NB4 (cell line): ENCODE results near the gene RGL1.

Source experiments
- MAX ChIP-seq: IDR thresholded peaks from 2 replicates; pipeline ENCODE4 v1.6.1; 2011; ENCODE audit warnings: low read depth, low read length
- MYC ChIP-seq: IDR thresholded peaks from 2 replicates; pipeline ENCODE4 v1.6.1; 2011; ENCODE audit warnings: low read depth, low read length
- POLR2A ChIP-seq: IDR thresholded peaks from 2 replicates; pipeline ENCODE4 v1.6.1; 2011; ENCODE audit warnings: mild to moderate bottlenecking; ENCODE audit not compliant: insufficient read length; ENCODE audit errors: extremely low read depth
- TF ChIP-seq, protein P1 (sequence below): IDR thresholded peaks from one replicate; pipeline ENCODE4 v1.5.1; 2012; ENCODE audit warnings: low read depth, low read length

DNA sequence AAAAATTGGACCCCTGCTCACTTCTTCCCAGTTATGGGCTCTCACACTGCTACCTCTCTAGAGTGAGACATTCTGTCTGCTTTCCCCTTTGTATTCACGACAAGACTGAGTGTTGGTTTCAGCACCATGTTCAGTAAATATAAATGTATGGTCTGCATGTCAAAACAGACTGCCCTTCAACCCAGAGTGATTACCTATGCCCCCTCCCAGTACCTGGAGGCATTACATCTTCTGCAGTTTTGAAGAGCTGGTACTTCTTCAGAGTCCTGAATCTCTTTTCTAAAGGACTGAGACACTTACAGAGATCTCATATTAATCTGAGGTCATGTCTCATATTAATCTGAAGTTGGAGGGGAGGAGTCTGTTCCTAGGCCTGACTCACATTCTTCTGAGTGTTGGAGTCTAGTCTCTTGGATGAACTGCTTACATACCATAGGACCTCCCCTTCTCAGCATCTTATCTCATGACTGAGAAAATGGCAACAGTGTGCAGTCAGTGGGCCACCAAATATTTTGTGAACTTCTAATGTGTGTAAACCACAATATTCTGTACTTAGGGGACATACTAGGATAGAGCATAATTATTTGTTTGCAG lies 80.3 kb downstream of the RGL1 start:
- TF ChIP-seq MAX (no peak), POLR2A (no peak), MYC (no peak)
- TF ChIP-seq, protein P1, sequence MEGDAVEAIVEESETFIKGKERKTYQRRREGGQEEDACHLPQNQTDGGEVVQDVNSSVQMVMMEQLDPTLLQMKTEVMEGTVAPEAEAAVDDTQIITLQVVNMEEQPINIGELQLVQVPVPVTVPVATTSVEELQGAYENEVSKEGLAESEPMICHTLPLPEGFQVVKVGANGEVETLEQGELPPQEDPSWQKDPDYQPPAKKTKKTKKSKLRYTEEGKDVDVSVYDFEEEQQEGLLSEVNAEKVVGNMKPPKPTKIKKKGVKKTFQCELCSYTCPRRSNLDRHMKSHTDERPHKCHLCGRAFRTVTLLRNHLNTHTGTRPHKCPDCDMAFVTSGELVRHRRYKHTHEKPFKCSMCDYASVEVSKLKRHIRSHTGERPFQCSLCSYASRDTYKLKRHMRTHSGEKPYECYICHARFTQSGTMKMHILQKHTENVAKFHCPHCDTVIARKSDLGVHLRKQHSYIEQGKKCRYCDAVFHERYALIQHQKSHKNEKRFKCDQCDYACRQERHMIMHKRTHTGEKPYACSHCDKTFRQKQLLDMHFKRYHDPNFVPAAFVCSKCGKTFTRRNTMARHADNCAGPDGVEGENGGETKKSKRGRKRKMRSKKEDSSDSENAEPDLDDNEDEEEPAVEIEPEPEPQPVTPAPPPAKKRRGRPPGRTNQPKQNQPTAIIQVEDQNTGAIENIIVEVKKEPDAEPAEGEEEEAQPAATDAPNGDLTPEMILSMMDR: no peak
